Measurements from ENCODE around the gene PDCD1LG2.

- TF ChIP-seq CTCF (IDR thresholded peaks at IDR 0.05) (no peak), POLR2AphosphoS5 (IDR thresholded peaks at IDR 0.05) (no peak), EP300 (IDR thresholded peaks at IDR 0.05) (no peak)
These were observed 3.8 kb downstream of the PDCD1LG2 start for GRCh38 chr9:5513966-5514616.

All from esophagus muscularis mucosa (tissue), 4 donors.